ENCODE measurements around the gene HMSD. TPM values are rescaled to one million over a fixed set of nuclear protein-coding genes. Genes with fewer than 3 reads are reported as not detected.

The HMSD gene
- total RNA-seq, 6 experiments from 2014 or later = 0.27 to 0.37 TPM; not detected in 4

DNA sequence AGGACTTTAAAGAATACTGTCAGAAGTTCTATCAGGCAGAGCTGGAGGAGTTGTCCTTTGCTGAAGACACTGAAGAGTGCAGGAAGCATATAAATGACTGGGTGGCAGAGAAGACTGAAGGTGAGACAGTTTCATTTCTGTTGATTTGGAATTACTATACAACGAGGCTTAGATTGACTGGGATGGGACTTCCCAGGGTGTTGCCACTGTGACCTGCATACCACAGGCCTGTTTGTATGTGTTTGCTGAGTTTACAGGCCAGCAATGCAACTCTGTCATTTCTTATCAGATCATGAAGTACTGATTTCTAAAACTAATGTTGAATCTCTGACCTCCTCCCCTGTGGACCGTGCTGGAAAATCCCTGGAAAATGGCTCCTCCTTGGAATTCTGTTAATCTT is 32.6 kb downstream of the HMSD start:
- WGBS (ENCODE audit: insufficient coverage, low coverage, low lambda C conversion rate, missing lambda C conversion rate) = 20% methylated on average over 1 of the region's 2 CpGs
- no peaks in the 10 kb centered on the region for H3K27me3 ChIP-seq
- H3K4me1 ChIP-seq = peaks cover 0 to 13% (median 2%) of the 10 kb centered on the region in 4 donors
- no peak for DNase-seq
- no peak overlapping the region for H3K4me3 ChIP-seq
- intact Hi-C loops (cut with DNase I) = no loop called here
- ATAC-seq = peak; percentile 38 to 92 (median 64)
- peaks cover 0 to 31% (median 2%) of the 10 kb centered on the region in 4 donors for H3K36me3 ChIP-seq
- H3K27ac ChIP-seq = peak overlapping the region in 1 of 3 donors; percentile 15
- TF ChIP-seq, protein P1, sequence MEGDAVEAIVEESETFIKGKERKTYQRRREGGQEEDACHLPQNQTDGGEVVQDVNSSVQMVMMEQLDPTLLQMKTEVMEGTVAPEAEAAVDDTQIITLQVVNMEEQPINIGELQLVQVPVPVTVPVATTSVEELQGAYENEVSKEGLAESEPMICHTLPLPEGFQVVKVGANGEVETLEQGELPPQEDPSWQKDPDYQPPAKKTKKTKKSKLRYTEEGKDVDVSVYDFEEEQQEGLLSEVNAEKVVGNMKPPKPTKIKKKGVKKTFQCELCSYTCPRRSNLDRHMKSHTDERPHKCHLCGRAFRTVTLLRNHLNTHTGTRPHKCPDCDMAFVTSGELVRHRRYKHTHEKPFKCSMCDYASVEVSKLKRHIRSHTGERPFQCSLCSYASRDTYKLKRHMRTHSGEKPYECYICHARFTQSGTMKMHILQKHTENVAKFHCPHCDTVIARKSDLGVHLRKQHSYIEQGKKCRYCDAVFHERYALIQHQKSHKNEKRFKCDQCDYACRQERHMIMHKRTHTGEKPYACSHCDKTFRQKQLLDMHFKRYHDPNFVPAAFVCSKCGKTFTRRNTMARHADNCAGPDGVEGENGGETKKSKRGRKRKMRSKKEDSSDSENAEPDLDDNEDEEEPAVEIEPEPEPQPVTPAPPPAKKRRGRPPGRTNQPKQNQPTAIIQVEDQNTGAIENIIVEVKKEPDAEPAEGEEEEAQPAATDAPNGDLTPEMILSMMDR (IDR thresholded peaks at IDR 0.05) = no peak
- no peak for TF ChIP-seq POLR2A (IDR thresholded peaks at IDR 0.05)
- no peaks in the 10 kb centered on the region for H3K9me3 ChIP-seq

DNA sequence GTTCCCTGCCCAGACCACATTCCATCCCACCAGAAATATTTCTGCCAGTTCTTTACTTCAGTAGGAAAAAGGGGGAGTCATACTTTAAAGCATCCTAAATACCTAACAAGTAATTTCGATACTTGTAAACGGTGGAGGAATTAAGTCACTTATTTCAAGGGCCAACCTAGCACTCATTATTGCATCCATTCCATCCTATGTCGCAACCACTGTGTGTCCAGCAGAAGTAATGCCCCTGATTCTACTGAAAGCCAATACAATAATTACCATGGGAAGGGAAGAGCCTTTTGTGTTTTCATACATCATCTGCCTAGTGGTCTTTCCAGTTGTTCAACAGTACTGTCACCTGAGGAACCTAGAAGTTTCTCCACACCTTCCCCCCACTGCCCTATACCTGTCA is 33.3 kb downstream of the HMSD start:
- 60% methylated on average over 3 of the region's 3 CpGs for WGBS (ENCODE audit: insufficient coverage, low coverage, low lambda C conversion rate, missing lambda C conversion rate)
- Histone ChIP-seq H3K27ac (no peak overlapping the region), H3K4me1 (peaks cover 0 to 13% (median 2%) of the 10 kb centered on the region in 4 donors), H3K4me3 (no peak overlapping the region), H3K36me3 (peaks cover 0 to 37% (median 2%) of the 10 kb centered on the region in 4 donors), H3K27me3 (no peaks in the 10 kb centered on the region), H3K9me3 (no peaks in the 10 kb centered on the region)
- DNase-seq = no peak
- no peak for ATAC-seq
- no peak for TF ChIP-seq POLR2A (IDR thresholded peaks at IDR 0.05)
- TF ChIP-seq, protein P1 (IDR thresholded peaks at IDR 0.05) = no peak
- intact Hi-C loops (cut with DNase I) = no loop called here

DNA sequence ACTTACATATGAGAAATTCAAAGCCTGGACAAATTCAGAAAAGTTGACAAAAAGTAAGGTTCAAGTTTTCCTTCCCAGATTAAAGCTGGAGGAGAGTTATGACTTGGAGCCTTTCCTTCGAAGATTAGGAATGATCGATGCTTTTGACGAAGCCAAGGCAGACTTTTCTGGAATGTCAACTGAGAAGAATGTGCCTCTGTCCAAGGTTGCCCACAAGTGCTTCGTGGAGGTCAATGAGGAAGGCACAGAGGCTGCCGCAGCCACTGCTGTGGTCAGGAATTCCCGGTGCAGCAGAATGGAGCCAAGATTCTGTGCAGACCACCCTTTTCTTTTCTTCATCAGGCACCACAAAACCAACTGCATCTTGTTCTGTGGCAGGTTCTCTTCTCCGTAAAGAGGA is 37.8 kb downstream of the HMSD start:
- intact Hi-C loops (cut with DNase I) = no loop called here
- H3K27ac ChIP-seq = no peak overlapping the region
- no peaks in the 10 kb centered on the region for H3K4me1 ChIP-seq
- no peaks in the 10 kb centered on the region for H3K9me3 ChIP-seq
- WGBS (ENCODE audit: insufficient coverage, low coverage, low lambda C conversion rate, missing lambda C conversion rate) = 86% methylated on average over 5 of the region's 7 CpGs
- DNase-seq = no peak
- no peak for ATAC-seq
- no peak for TF ChIP-seq POLR2A (IDR thresholded peaks at IDR 0.05)
- TF ChIP-seq, protein P1 (IDR thresholded peaks at IDR 0.05) = no peak
- peaks cover 0 to 42% (median 4%) of the 10 kb centered on the region in 4 donors for H3K36me3 ChIP-seq
- H3K27me3 ChIP-seq = no peaks in the 10 kb centered on the region
- no peak overlapping the region for H3K4me3 ChIP-seq

DNA sequence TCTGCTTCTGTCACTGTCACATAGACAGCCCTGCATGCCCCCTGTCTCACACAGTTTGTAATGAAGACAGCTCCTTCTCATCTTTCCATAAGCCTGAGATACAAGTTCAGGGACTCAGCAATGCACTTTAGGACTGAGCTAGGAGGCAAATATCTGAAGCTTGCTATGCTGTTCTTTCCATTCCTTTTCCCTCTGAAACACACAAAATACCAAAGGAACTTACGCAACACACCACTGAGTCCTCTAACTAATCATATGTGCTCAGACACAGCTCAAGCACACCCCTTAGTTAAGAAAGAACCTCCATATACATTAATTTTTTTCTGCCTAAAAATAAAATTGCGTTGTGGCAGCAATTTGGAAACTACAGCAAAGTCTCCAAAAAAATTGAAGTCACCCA is 38.6 kb downstream of the HMSD start:
- WGBS (ENCODE audit: insufficient coverage, low coverage, low lambda C conversion rate, missing lambda C conversion rate) = 63% methylated on average over 2 of the region's 2 CpGs
- H3K27me3 ChIP-seq = no peaks in the 10 kb centered on the region
- no peak for TF ChIP-seq POLR2A (IDR thresholded peaks at IDR 0.05)
- TF ChIP-seq, protein P1 (IDR thresholded peaks at IDR 0.05) = no peak
- no peaks in the 10 kb centered on the region for H3K9me3 ChIP-seq
- intact Hi-C loops (cut with DNase I) = no loop called here
- H3K36me3 ChIP-seq = peaks cover 0 to 37% (median 4%) of the 10 kb centered on the region in 4 donors
- H3K4me1 ChIP-seq = no peaks in the 10 kb centered on the region
- no peak overlapping the region for H3K27ac ChIP-seq
- ATAC-seq (no peak), DNase-seq (no peak)
- H3K4me3 ChIP-seq = no peak overlapping the region

DNA sequence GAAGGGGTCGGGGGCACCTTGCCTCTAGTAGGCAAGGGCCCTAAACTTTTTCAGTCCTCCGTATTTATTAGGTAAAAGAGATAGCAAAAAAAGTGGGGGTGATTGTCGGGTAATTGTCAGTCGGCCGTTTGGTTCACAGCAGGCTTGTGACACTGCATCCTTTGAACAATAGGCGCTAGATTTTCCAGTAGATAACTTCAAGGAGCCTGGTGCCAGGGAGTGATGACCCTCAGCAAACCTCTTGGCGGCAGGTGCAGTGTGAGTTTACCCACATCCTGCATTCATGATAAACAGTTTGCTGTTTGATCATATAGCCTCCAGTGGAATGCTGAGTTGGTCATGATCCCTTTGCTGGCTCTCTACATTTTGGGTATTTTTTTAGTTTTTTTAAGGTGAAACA is 43.6 kb downstream of the HMSD start:
- intact Hi-C loops (cut with DNase I) = no loop called here
- Histone ChIP-seq H3K36me3 (peaks cover 0 to under 1% (median 0%) of the 10 kb centered on the region in 4 donors), H3K9me3 (no peaks in the 10 kb centered on the region), H3K27me3 (no peaks in the 10 kb centered on the region), H3K4me1 (peaks cover 0 to 6% (median 0%) of the 10 kb centered on the region in 4 donors), H3K4me3 (no peak overlapping the region), H3K27ac (no peak overlapping the region)
- WGBS (ENCODE audit: insufficient coverage, low coverage, low lambda C conversion rate, missing lambda C conversion rate) = 69% methylated on average over 6 of the region's 7 CpGs
- DNase-seq (no peak), ATAC-seq (no peak)
- no peak for TF ChIP-seq POLR2A (IDR thresholded peaks at IDR 0.05)
- TF ChIP-seq, protein P1 (IDR thresholded peaks at IDR 0.05) = no peak
